Measurements from ENCODE around the gene SNURF. TPM values are rescaled to one million over a fixed set of nuclear protein-coding genes. Genes with fewer than 3 reads are reported as not detected.

SNURF gene
- total and polyA plus RNA-seq, 7 donors, result 2.2 to 26.8 (median 22.2) TPM

DNA sequence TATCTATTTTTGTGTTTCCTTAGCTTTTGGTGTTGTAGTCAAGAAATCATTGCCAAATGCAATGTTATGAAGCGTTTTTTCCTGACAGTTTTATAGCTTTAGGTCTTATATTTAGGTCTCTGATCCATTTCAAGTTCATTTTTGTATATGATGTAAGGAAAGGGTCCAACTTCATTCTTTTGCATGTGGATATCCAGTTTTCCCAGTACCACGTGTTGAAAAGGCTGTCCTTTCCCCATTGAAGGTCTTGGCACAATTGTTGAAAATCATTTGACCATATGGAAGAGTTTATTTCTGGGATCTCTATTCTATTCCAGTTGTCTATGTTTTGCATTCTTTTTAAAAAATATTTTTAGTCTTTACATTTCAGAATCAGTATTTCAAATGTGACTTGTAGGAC, 14.6 kb upstream of the SNURF start:
- no peaks in the 10 kb centered on the region for H3K4me1 ChIP-seq
- 39 to 48% (median 47%) methylated on average over 2 of the region's 2 CpGs for WGBS, 3 donors
- no peaks in the 10 kb centered on the region for H3K27me3 ChIP-seq (ENCODE audit: insufficient read depth in 3 of 3, low read length in 2 of 3)
- no peaks in the 10 kb centered on the region for H3K36me3 ChIP-seq (ENCODE audit: insufficient read depth in 1 of 2, low read depth in 1 of 2)
- ATAC-seq (no peak), DNase-seq (no peak)
- H3K4me3 ChIP-seq, result no peak overlapping the region
- TF ChIP-seq, protein P1, sequence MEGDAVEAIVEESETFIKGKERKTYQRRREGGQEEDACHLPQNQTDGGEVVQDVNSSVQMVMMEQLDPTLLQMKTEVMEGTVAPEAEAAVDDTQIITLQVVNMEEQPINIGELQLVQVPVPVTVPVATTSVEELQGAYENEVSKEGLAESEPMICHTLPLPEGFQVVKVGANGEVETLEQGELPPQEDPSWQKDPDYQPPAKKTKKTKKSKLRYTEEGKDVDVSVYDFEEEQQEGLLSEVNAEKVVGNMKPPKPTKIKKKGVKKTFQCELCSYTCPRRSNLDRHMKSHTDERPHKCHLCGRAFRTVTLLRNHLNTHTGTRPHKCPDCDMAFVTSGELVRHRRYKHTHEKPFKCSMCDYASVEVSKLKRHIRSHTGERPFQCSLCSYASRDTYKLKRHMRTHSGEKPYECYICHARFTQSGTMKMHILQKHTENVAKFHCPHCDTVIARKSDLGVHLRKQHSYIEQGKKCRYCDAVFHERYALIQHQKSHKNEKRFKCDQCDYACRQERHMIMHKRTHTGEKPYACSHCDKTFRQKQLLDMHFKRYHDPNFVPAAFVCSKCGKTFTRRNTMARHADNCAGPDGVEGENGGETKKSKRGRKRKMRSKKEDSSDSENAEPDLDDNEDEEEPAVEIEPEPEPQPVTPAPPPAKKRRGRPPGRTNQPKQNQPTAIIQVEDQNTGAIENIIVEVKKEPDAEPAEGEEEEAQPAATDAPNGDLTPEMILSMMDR (IDR thresholded peaks at IDR 0.05), result no peak
- intact Hi-C loops (cut with DNase I), result no loop called here
- no peaks in the 10 kb centered on the region for H3K9me3 ChIP-seq
- H3K27ac ChIP-seq, result no peak overlapping the region

DNA sequence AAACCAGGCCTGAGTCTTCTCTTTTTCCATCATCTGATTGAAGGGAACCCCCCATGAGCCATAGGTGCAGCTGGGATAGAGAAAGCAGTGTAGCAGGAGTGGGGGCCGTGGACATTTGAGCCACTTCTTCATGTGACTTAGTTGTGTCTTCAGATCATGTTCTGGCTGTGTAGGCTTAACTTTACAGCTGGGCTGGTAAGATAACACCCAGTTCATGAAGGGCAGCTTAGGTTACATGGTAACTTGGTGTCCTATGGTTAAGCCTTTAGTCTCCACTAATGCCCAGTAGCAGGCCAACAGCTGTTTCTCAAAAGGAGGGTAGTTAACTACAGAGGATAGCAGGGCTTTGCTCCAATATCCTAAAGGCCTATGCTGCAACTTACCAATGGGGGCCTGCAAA, 11.4 kb upstream of the SNURF start:
- no peak overlapping the region for H3K4me3 ChIP-seq
- no peaks in the 10 kb centered on the region for H3K27me3 ChIP-seq (ENCODE audit: insufficient read depth in 3 of 3, low read length in 2 of 3)
- no peak for DNase-seq
- H3K36me3 ChIP-seq (ENCODE audit: insufficient read depth in 1 of 2, low read depth in 1 of 2), result no peaks in the 10 kb centered on the region
- WGBS, 3 donors, result 34 to 58% (median 44%) methylated on average over 1 of the region's 1 CpG
- peak in 2 of 4 donors; percentile 71 to 82 for ATAC-seq
- no peak overlapping the region for H3K27ac ChIP-seq
- TF ChIP-seq, protein P1 (IDR thresholded peaks at IDR 0.05), result no peak
- intact Hi-C loops (cut with DNase I), result no loop called here
- no peaks in the 10 kb centered on the region for H3K9me3 ChIP-seq
- H3K4me1 ChIP-seq, result no peaks in the 10 kb centered on the region

DNA sequence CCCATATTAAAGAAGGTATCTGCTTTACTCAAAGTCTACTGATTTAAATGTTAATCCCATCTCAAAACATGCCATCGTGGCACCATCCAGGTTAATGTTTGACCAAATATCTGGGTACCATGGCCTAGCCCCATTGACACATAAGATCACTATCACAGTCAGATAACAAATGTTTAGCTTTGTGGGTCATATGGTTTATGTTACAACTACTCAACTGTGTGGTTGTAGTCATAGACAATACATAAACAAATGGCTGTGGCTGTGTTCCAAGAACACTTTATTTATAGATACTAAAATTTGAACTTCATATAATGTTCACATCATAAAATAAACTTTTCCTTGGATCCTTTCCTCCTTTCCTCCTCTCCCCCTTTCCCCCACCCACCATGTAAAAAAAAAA, 9.8 kb upstream of the SNURF start:
- no peak for DNase-seq
- H3K27ac ChIP-seq, result no peak overlapping the region
- H3K4me1 ChIP-seq, result no peaks in the 10 kb centered on the region
- no peaks in the 10 kb centered on the region for H3K27me3 ChIP-seq (ENCODE audit: insufficient read depth in 3 of 3, low read length in 2 of 3)
- H3K36me3 ChIP-seq (ENCODE audit: insufficient read depth in 1 of 2, low read depth in 1 of 2), result no peaks in the 10 kb centered on the region
- H3K9me3 ChIP-seq, result no peaks in the 10 kb centered on the region
- WGBS, 3 donors, result 33 to 44% (median 42%) methylated on average over 1 of the region's 1 CpG
- TF ChIP-seq, protein P1 (IDR thresholded peaks at IDR 0.05), result no peak
- ATAC-seq, result no peak
- no peak overlapping the region for H3K4me3 ChIP-seq
- intact Hi-C loops (cut with DNase I), result no loop called here

DNA sequence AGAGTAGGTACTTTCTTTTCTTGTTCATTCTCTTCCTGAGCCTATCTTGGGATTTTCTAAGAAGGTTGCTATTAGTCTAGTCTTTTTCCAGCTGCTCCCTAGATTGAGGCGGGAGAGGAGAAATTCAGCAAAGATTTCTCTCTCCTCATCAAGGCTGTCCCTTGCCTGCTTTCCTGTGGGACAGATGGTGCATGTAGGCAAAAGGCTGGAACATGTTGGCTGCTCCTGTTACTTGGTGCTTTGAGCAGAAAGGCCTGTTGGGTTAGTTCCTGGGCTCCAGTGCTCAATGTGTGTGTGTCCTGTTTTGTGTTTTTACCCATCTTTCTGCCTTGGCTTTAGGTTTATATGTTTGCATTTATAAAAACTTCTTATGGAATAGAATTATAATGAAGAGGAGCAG, 9.1 kb upstream of the SNURF start:
- 77 to 83% (median 82%) methylated on average over 1 of the region's 1 CpG for WGBS, 3 donors
- DNase-seq, result no peak

DNA sequence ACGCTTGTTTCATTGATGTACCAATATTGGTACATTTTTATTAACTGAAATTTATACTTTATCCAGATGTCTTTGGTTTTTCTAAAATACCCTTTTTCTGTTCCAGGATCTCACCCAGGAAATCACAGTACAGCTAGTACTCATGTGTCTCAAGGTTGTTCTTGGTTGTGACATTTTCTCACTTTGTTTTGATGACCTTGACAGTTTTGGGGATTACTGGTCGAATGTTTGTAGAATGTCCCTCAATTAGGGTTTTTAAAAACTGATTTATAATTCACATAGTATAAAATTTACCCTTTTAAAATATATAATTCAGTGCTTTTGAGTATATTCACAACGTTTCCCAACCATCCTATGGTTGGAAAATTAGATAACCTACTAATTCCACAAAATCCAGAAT, 6.3 kb upstream of the SNURF start:
- Histone ChIP-seq H3K27ac (no peak overlapping the region), H3K27me3 (ENCODE audit: insufficient read depth in 3 of 3, low read length in 2 of 3) (no peaks in the 10 kb centered on the region), H3K36me3 (ENCODE audit: insufficient read depth in 1 of 2, low read depth in 1 of 2) (no peaks in the 10 kb centered on the region), H3K9me3 (no peaks in the 10 kb centered on the region), H3K4me3 (no peak overlapping the region), H3K4me1 (no peaks in the 10 kb centered on the region)
- 64 to 69% (median 66%) methylated on average over 3 of the region's 3 CpGs for WGBS, 3 donors
- TF ChIP-seq, protein P1 (IDR thresholded peaks at IDR 0.05), result no peak
- intact Hi-C loops (cut with DNase I), result no loop called here
- DNase-seq (no peak), ATAC-seq (no peak)

More for the DNA sequence above, 9.1 kb upstream of the SNURF start:
- TF ChIP-seq, protein P1 (IDR thresholded peaks at IDR 0.05), result no peak
- Histone ChIP-seq H3K36me3 (ENCODE audit: insufficient read depth in 1 of 2, low read depth in 1 of 2) (no peaks in the 10 kb centered on the region), H3K4me1 (no peaks in the 10 kb centered on the region), H3K27me3 (ENCODE audit: insufficient read depth in 3 of 3, low read length in 2 of 3) (no peaks in the 10 kb centered on the region), H3K9me3 (no peaks in the 10 kb centered on the region), H3K4me3 (no peak overlapping the region), H3K27ac (no peak overlapping the region)
- intact Hi-C loops (cut with DNase I), result no loop called here
- no peak for ATAC-seq
